Measurements from ENCODE around the gene HSPBAP1.

HSPBAP1 gene

DNA sequence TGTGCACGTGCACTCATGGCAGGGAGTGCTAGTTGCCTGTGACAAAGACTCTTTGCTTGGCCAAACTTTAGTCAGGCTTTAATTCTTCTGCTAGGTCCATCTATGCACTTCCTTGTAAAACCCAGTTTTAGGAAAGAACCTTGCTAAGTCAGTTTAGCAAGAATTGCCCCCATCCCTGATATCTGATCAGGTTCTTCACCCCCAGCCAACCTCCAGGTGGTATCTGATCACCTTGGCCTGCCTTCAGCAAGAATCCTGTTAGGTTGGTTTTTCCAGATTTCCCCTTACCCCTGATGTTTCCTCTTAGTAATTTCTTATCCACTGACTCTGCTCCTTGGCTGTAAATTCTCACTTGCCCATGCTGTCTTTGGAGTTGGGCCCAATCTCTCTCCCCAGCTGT, 8.4 kb downstream of the HSPBAP1 start:
- H3K36me3 ChIP-seq (ENCODE audit: control insufficient read depth, insufficient read depth, low read length): no peaks in the 10 kb centered on the region

DNA sequence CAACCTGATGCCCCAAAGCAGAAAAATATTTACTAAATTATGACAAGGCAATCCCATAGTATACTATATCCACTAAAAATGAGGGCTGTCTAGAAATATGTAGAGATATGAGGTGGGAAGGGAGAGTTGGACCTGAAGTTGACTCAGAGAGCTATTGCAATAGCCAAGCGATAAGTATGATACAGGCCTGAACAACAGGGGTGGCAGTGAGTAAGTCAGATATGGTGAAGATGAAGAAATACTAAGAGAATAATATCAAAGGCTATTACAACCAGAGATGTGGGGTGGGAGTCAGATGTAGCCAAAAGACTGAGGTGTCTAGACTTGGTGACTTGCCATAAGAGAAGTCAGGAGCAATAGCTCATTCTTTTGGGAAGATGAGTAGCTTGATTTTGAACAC, 9.2 kb downstream of the HSPBAP1 start:
- Histone ChIP-seq H3K4me1 (ENCODE audit: control insufficient read depth, insufficient read depth, low read length) (no peaks in the 10 kb centered on the region), H3K27ac (ENCODE audit: low read depth, low read length) (no peak overlapping the region), H3K36me3 (ENCODE audit: control insufficient read depth, insufficient read depth, low read length) (no peaks in the 10 kb centered on the region), H3K27me3 (ENCODE audit: control insufficient read depth, insufficient read depth, low read length) (no peaks in the 10 kb centered on the region), H3K9me3 (ENCODE audit: control insufficient read depth, insufficient read depth, low read length) (0 out of 2 replicates have a peak, but pooled peaks cover 8% of the 10 kb centered on the region), H3K4me3 (ENCODE audit: low read depth, low read length) (no peak overlapping the region), H3K9ac (ENCODE audit: low read depth, low read length) (no peak overlapping the region)

More for the DNA sequence above, 8.4 kb downstream of the HSPBAP1 start:
- no peak overlapping the region for H3K4me3 ChIP-seq (ENCODE audit: low read depth, low read length)
- H3K27me3 ChIP-seq (ENCODE audit: control insufficient read depth, insufficient read depth, low read length): no peaks in the 10 kb centered on the region
- H3K9ac ChIP-seq (ENCODE audit: low read depth, low read length): no peak overlapping the region
- no peaks in the 10 kb centered on the region for H3K4me1 ChIP-seq (ENCODE audit: control insufficient read depth, insufficient read depth, low read length)
- no peak overlapping the region for H3K27ac ChIP-seq (ENCODE audit: low read depth, low read length)
- 0 out of 2 replicates have a peak, but pooled peaks cover 8% of the 10 kb centered on the region for H3K9me3 ChIP-seq (ENCODE audit: control insufficient read depth, insufficient read depth, low read length)

DNA sequence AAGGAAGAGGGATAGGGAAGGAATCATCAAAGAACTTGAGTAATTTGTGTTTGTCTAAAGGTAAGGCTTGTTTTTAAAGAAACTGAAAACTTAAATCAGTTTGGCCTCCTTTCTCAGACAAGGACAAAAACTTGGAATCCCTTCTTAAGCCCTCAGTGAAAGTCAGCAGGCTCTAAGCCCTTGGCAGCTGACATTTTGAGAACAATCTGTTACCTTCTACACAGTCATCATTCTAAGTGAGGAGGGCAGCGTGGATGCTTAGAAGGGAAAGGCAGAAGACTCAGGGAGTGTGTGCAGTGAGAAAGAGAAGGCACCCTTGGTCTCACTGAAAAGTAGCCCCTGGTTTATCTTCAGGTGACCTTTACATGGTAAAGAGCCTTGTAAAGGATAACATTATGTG, 10.8 kb downstream of the HSPBAP1 start:
- Histone ChIP-seq H3K27me3 (ENCODE audit: control insufficient read depth, insufficient read depth, low read length) (no peaks in the 10 kb centered on the region), H3K4me3 (ENCODE audit: low read depth, low read length) (no peak overlapping the region), H3K36me3 (ENCODE audit: control insufficient read depth, insufficient read depth, low read length) (no peaks in the 10 kb centered on the region), H3K9ac (ENCODE audit: low read depth, low read length) (no peak overlapping the region), H3K4me1 (ENCODE audit: control insufficient read depth, insufficient read depth, low read length) (peaks cover 2% of the 10 kb centered on the region), H3K27ac (ENCODE audit: low read depth, low read length) (no peak overlapping the region), H3K9me3 (ENCODE audit: control insufficient read depth, insufficient read depth, low read length) (0 out of 2 replicates have a peak, but pooled peaks cover 8% of the 10 kb centered on the region)

DNA sequence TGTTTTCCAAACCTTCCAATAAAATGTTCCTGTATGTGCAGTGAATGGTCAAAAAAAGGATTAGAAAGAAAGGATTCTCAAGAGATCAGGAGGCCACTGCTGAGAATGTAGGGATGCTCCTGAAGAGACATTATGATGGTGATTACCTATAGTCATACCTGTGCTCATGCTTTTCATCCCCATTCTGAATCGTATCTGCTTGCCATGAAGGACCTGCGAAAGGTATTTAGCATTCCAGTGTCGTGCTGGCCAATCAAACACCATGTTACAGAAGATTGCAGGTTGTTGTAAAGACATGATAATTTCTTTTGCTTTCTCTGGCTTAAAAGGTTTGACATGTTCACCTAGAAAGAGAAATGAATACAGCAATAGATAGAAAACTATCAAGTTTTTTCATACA, 16.1 kb downstream of the HSPBAP1 start:
- Histone ChIP-seq H3K9ac (ENCODE audit: low read depth, low read length) (no peak overlapping the region), H3K27me3 (ENCODE audit: control insufficient read depth, insufficient read depth, low read length) (no peaks in the 10 kb centered on the region), H3K27ac (ENCODE audit: low read depth, low read length) (no peak overlapping the region)

DNA sequence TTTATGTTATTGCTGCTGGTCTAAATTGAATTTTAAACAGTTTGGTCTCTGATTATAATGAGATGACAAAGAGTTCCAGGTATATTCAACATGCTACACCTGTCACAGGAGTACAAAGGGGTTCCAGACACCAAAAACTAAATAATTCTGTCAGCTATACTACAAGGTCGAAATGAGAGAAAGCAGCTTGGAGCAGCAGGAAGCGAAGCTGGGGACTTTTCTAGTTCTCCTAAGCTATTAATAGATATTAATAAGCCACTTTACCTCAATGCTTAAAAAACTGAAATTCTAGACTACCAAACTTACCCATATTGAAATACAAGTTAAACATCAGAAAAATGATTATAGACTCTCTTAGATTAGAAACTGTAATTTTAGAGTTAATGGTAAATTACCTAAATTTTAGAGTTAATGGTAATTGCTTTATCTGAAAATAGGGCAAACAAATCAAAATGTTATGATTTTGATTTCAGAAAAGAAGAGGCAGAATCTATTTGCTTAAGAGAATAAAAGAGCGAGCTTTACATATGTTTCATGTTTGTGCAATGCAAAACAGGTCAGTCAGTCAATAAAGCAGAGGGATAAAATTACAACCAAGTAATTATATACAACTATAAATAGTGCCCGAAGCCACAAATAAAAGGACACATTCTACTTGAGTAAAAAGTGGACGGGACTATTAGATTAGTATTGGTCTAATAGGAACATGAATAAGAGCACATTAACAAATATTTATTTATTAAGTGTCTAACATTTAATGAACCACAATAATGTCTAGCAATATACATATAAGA, 16.8 kb downstream of the HSPBAP1 start:
- H3K36me3 ChIP-seq (ENCODE audit: control insufficient read depth, insufficient read depth, low read length): no peaks in the 10 kb centered on the region
- H3K27me3 ChIP-seq (ENCODE audit: control insufficient read depth, insufficient read depth, low read length): no peaks in the 10 kb centered on the region
- 0 out of 2 replicates have a peak, but pooled peaks cover 5% of the 10 kb centered on the region for H3K9me3 ChIP-seq (ENCODE audit: control insufficient read depth, insufficient read depth, low read length)
- no peak overlapping the region for H3K4me3 ChIP-seq (ENCODE audit: low read depth, low read length)
- no peak overlapping the region for H3K27ac ChIP-seq (ENCODE audit: low read depth, low read length)
- no peak overlapping the region for H3K9ac ChIP-seq (ENCODE audit: low read depth, low read length)
- peaks cover 14% of the 10 kb centered on the region for H3K4me1 ChIP-seq (ENCODE audit: control insufficient read depth, insufficient read depth, low read length)

More for the DNA sequence above, 16.1 kb downstream of the HSPBAP1 start:
- no peaks in the 10 kb centered on the region for H3K36me3 ChIP-seq (ENCODE audit: control insufficient read depth, insufficient read depth, low read length)
- H3K4me3 ChIP-seq (ENCODE audit: low read depth, low read length): no peak overlapping the region
- 0 out of 2 replicates have a peak, but pooled peaks cover 5% of the 10 kb centered on the region for H3K9me3 ChIP-seq (ENCODE audit: control insufficient read depth, insufficient read depth, low read length)
- peaks cover 14% of the 10 kb centered on the region for H3K4me1 ChIP-seq (ENCODE audit: control insufficient read depth, insufficient read depth, low read length)

DNA sequence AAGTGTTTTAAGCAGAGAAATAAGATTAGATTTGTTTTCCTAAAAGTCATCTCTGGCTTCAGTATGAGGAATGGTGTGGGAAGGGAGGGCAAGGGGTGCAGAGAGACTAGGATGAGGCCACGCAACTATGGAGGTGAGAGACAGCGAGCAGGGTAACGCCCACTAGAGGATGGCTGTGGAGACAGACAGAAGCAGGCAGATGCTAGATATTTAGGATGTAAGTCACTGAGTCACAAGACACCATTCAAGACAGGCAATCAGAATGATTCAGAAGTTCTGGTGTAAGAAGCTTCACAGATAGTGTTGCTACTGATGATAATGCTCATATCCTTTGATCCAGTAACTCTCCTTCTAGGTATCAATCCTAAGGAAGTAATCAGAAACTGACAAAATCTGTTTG, 19.1 kb downstream of the HSPBAP1 start:
- no peak overlapping the region for H3K27ac ChIP-seq (ENCODE audit: low read depth, low read length)
- H3K4me3 ChIP-seq (ENCODE audit: low read depth, low read length): no peak overlapping the region
- H3K36me3 ChIP-seq (ENCODE audit: control insufficient read depth, insufficient read depth, low read length): no peaks in the 10 kb centered on the region; the same call in 1 of the 2 replicates
- H3K4me1 ChIP-seq (ENCODE audit: control insufficient read depth, insufficient read depth, low read length): peaks cover 14% of the 10 kb centered on the region
- no peaks in the 10 kb centered on the region for H3K9me3 ChIP-seq (ENCODE audit: control insufficient read depth, insufficient read depth, low read length)
- H3K9ac ChIP-seq (ENCODE audit: low read depth, low read length): no peak overlapping the region
- H3K27me3 ChIP-seq (ENCODE audit: control insufficient read depth, insufficient read depth, low read length): no peaks in the 10 kb centered on the region

DNA sequence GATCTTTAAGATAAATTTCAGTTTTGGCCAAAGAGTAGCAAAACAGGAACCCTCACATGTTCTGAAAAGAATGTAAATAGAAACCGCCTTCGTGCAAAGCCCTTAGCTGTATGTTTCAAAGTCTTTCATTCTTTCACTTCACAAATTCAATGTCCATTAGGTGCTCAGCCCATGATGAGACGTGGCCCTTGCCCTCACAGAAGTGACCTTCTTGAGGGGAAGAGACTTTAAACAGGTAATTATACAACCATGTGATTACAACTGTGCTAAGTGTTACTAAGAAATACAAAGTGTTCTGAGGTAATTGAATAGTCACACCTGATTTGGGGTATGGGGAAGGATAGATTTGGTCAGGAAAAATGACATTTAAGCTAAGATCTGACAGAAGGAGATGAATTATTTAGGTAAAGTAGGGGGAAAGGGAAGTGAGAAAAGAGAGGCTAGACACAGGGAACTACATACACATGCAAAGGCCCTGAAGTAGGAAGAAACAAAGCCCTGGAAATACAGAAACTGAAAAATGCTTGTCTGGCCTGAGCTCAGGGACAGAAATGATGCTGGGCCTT, 19.6 kb downstream of the HSPBAP1 start:
- Histone ChIP-seq H3K27ac (ENCODE audit: low read depth, low read length) (no peak overlapping the region), H3K9ac (ENCODE audit: low read depth, low read length) (no peak overlapping the region)

DNA sequence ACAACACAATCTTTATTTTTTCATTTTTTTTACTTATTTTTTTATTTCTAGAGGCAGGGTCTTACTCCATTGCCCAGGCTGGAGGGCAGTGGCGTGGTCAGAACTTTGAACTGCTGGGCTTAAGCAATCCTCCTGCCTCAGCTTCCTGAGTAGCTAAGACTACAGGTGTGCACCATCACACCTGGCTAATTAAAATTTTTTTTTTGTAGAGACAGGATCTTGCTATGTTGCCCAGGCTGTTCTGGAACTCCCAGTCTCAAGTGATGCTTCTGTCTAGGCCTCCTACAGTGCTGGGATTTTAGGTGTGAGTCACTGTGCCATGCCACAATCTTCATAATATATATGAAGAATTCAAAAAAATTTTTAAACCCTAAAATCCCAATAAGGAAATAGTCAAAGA, 20.8 kb downstream of the HSPBAP1 start:
- Histone ChIP-seq H3K4me3 (ENCODE audit: low read depth, low read length) (no peak overlapping the region), H3K36me3 (ENCODE audit: control insufficient read depth, insufficient read depth, low read length) (no peaks in the 10 kb centered on the region; the same call in 1 of the 2 replicates), H3K4me1 (ENCODE audit: control insufficient read depth, insufficient read depth, low read length) (peaks cover 13% of the 10 kb centered on the region), H3K27me3 (ENCODE audit: control insufficient read depth, insufficient read depth, low read length) (no peaks in the 10 kb centered on the region), H3K27ac (ENCODE audit: low read depth, low read length) (no peak overlapping the region), H3K9ac (ENCODE audit: low read depth, low read length) (no peak overlapping the region), H3K9me3 (ENCODE audit: control insufficient read depth, insufficient read depth, low read length) (no peaks in the 10 kb centered on the region)

More for the DNA sequence above, 19.6 kb downstream of the HSPBAP1 start:
- Histone ChIP-seq H3K4me1 (ENCODE audit: control insufficient read depth, insufficient read depth, low read length) (peaks cover 14% of the 10 kb centered on the region), H3K9me3 (ENCODE audit: control insufficient read depth, insufficient read depth, low read length) (no peaks in the 10 kb centered on the region), H3K36me3 (ENCODE audit: control insufficient read depth, insufficient read depth, low read length) (no peaks in the 10 kb centered on the region; the same call in 1 of the 2 replicates), H3K4me3 (ENCODE audit: low read depth, low read length) (no peak overlapping the region), H3K27me3 (ENCODE audit: control insufficient read depth, insufficient read depth, low read length) (no peaks in the 10 kb centered on the region)

DNA sequence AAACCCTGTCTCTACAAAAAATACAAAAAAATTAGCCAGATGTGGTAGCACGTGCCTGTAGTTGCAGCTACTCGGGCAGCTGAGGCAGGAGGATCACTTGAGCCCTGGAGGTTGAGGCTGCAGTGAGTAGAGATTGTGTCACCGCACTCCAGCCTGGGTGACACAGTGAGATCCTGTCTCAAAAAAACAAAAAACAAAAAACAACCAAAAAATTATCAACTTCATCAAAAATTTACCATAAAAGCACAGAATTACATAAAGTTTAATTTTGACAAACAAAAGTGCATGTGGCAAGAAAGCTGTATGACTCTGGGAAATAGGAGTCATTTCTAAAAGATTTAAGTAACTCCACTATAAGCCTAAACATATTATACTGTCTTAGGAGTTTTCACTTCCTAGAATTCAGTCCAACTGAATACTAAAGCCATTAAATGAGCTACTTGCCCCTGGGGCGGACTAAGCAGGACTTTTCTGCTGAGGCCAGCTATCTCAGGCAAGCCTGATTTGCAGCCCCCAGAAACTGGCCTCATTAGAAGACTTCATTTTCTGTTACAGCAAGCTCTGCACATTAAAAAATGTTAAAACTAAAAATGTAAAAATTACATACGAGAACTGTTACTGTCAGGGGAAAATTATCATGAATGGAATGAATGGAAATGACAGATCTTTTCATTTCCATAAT, 23.0 kb downstream of the HSPBAP1 start:
- H3K36me3 ChIP-seq (ENCODE audit: control insufficient read depth, insufficient read depth, low read length): peaks cover 3% of the 10 kb centered on the region; the same call in 1 of the 2 replicates
- H3K9ac ChIP-seq (ENCODE audit: low read depth, low read length): no peak overlapping the region
- H3K4me1 ChIP-seq (ENCODE audit: control insufficient read depth, insufficient read depth, low read length): 0 out of 2 replicates have a peak, but pooled peaks cover 3% of the 10 kb centered on the region
- H3K27me3 ChIP-seq (ENCODE audit: control insufficient read depth, insufficient read depth, low read length): no peaks in the 10 kb centered on the region
- H3K27ac ChIP-seq (ENCODE audit: low read depth, low read length): no peak overlapping the region
- no peaks in the 10 kb centered on the region for H3K9me3 ChIP-seq (ENCODE audit: control insufficient read depth, insufficient read depth, low read length)
- no peak overlapping the region for H3K4me3 ChIP-seq (ENCODE audit: low read depth, low read length)

DNA sequence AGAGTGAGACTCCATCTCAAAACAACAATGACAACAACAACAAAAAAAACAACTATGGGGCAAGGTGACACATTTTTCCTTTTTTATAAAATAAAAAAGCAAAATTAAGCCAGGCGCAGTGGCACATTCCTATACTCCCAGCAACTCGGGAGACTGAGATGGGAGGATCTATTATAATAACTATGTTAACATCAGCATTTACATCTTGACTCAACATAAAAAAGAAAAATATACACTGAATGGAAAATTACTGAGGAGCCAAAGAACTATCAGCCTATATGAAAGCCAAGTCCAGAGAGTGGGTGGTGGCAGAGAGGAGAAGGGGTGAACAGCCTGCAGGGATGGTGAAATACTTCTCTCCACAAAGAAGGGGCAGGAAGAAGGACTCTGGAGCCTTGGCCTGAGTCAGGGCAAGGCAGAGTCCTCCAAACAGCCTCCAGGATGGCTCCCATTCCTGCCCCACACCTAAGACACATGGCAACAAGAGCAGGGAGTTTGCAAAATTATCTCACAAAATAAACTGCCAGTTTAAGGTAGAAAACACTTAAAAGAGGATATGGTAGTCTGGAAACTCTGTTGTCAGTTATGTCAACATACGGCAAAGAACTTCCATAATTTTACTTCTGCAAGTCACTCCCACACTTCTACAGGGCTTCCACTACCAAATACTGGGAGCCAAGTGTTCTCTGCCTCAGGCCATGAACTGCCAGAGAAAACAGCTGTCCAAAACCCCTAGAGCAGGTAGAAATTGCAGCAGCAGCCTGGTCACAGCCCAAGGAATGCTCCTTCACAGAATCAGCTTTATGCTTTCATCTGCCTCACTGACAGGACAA, 25.9 kb downstream of the HSPBAP1 start:
- H3K4me3 ChIP-seq (ENCODE audit: low read depth, low read length): no peak overlapping the region
- H3K4me1 ChIP-seq (ENCODE audit: control insufficient read depth, insufficient read depth, low read length): no peaks in the 10 kb centered on the region
- no peaks in the 10 kb centered on the region for H3K9me3 ChIP-seq (ENCODE audit: control insufficient read depth, insufficient read depth, low read length)
- peak overlapping the region; percentile 17 for H3K27ac ChIP-seq (ENCODE audit: low read depth, low read length)
- H3K27me3 ChIP-seq (ENCODE audit: control insufficient read depth, insufficient read depth, low read length): no peaks in the 10 kb centered on the region
- H3K36me3 ChIP-seq (ENCODE audit: control insufficient read depth, insufficient read depth, low read length): peaks cover 3% of the 10 kb centered on the region; the same call in 1 of the 2 replicates
- no peak overlapping the region for H3K9ac ChIP-seq (ENCODE audit: low read depth, low read length)
